ENCODE measurements around the gene H2AZ1.

H2AZ1 gene

GRCh38 chr4:99949999-99950912 is at the start of gene H2AZ1:
Gene H2AZ1 (minus strand): TSS chr4:99950275. CDS start chr4:99950170, 105 bp downstream.
- DNase-seq (ENCODE audit: insufficient read length, low spot score) (peak; percentile 92), FAIRE-seq (peak; percentile 41)
- TF ChIP-seq POLR2A (IDR thresholded peaks at IDR 0.05; ENCODE audit: low read depth, low read length), result peak; percentile 99

DNA sequence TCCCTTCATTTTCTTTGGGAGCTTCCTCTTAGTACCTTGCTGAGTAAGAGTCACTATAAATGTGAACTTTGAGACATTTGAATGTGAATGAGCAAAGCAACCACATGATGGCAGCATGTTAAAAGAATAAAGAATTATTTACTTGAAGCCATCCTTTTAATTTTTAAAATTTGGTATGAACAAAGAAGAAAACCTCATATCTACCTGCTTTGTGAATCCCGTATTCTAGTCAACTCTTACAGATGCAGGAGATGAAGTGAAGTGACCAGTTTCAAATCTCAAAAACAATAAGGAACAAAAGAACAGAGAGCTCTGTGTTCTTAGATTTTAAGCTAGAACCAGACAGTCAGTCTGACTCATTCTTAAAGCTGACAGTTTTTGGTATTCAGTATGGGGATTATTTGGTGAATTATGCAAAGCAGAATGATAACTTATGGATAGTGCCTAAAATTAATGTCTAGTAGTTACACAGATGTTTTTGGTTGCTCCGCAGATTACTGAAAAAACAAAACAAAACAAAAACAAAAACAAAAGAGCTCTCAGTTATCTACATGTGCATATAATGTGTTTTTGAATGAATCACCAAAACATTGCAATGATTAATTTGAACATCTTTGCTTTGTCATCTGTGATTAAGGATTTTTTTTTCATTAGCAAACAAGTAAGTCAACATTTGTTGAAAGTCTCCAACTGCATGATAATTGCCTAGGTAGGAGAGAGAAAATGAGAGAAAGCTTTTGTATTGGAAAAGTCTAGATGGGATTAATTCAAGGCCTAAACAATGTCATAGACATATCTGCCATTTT is 48.2 kb upstream of the H2AZ1 start:
- FAIRE-seq (peak; percentile 23), DNase-seq (ENCODE audit: insufficient read length, low spot score) (no peak)

GRCh38 chr4:99991741-99992140 is 41.7 kb upstream of the H2AZ1 start:
- no peak for FAIRE-seq
- no peak for DNase-seq (ENCODE audit: insufficient read length, low spot score)
- no peak for TF ChIP-seq POLR2A (IDR thresholded peaks at IDR 0.05; ENCODE audit: low read depth, low read length)

More for the DNA sequence above, 48.2 kb upstream of the H2AZ1 start:
- TF ChIP-seq POLR2A (IDR thresholded peaks at IDR 0.05; ENCODE audit: low read depth, low read length), result no peak

GRCh38 chr4:99987681-99988080 is 37.6 kb upstream of the H2AZ1 start:
- no peak for TF ChIP-seq POLR2A (IDR thresholded peaks at IDR 0.05; ENCODE audit: low read depth, low read length)
- FAIRE-seq (no peak), DNase-seq (ENCODE audit: insufficient read length, low spot score) (no peak)

- DNase-seq (ENCODE audit: insufficient read length, low spot score) (no peak), FAIRE-seq (no peak)
- no peak for TF ChIP-seq POLR2A (IDR thresholded peaks at IDR 0.05; ENCODE audit: low read depth, low read length)
These were observed 36.7 kb upstream of the H2AZ1 start for GRCh38 chr4:99986792-99987191.

- no peak for TF ChIP-seq POLR2A (IDR thresholded peaks at IDR 0.05; ENCODE audit: low read depth, low read length)
- DNase-seq (ENCODE audit: insufficient read length, low spot score) (no peak), FAIRE-seq (no peak)
These were observed 33.3 kb upstream of the H2AZ1 start for GRCh38 chr4:99983289-99983943.

DNA sequence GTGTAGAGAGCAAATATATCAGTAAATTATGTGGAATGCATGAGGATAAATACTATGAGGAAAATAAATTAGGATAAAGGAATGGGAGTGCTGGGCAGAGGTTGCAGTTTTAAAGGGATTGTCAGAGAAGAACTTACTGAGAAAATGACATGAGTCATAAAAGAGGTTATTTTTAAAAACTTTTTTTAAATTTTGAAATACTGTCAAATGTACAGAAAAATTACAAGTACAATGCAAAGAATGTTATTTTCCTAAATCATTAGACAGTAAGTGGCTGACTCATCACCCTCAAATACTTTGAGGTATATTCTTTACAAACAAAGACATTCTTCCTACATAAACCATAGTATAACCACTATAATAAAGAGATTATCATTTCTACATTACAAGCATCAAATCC is 29.8 kb upstream of the H2AZ1 start:
- TF ChIP-seq POLR2A (IDR thresholded peaks at IDR 0.05; ENCODE audit: low read depth, low read length), result no peak
- DNase-seq (ENCODE audit: insufficient read length, low spot score), result no peak
- FAIRE-seq, result no peak

DNA sequence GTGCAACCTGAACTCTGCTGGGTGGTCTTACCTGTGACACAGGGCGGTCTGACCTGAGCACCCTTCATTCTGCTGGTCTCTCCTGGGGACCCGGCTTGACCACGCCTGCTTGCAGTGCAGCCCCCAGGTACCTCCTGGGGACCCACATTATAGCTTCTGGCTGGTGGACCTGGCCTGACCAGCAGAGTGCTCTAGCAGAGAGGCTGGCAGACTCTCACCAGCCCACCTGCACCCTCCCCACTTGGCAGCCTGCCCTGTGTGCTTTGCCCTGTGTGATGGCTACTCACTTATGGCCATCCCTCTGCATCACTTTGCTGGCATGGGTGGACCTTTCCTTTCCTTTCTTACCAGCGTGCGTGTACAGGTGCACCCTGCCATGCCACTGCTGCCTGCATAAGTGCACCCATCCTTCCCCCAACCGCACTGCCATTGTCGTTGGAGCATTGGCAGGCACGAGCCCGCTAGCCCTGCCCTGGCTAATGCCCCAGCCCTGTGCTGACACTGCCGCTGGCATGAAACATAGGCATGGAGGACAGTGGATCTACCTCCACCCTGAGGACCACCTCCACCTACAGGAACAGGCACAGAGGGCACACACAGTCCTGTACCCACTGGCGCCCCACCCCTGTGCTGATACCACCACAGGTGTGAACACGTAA is 21.5 kb upstream of the H2AZ1 start:
- FAIRE-seq (no peak), DNase-seq (ENCODE audit: insufficient read length, low spot score) (no peak)
- no peak for TF ChIP-seq POLR2A (IDR thresholded peaks at IDR 0.05; ENCODE audit: low read depth, low read length)

DNA sequence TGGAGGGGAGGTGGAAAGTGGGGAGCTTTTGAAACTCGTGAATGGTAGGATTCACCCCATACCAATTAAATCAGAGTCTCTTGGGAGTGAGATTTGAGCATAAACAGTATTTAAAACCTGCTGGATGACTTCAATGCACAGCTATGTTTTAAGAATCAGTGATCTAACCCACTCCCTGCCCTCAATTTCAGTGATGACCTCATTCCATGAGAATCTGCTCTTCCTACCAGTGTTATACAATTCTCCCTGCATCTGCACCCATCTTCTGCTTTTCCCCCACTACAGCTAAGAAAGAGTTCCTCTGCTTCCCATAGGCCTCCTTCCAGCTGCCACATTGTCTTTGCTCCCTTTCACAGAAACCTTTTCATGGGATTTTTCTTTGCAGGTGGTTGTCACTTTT is 18.3 kb upstream of the H2AZ1 start:
- TF ChIP-seq POLR2A (IDR thresholded peaks at IDR 0.05; ENCODE audit: low read depth, low read length), result no peak
- FAIRE-seq (peak; percentile 71), DNase-seq (ENCODE audit: insufficient read length, low spot score) (no peak)

- DNase-seq (ENCODE audit: insufficient read length, low spot score) (no peak), FAIRE-seq (no peak)
- no peak for TF ChIP-seq POLR2A (IDR thresholded peaks at IDR 0.05; ENCODE audit: low read depth, low read length)
These were observed 16.6 kb upstream of the H2AZ1 start for GRCh38 chr4:99966692-99967091.

DNA sequence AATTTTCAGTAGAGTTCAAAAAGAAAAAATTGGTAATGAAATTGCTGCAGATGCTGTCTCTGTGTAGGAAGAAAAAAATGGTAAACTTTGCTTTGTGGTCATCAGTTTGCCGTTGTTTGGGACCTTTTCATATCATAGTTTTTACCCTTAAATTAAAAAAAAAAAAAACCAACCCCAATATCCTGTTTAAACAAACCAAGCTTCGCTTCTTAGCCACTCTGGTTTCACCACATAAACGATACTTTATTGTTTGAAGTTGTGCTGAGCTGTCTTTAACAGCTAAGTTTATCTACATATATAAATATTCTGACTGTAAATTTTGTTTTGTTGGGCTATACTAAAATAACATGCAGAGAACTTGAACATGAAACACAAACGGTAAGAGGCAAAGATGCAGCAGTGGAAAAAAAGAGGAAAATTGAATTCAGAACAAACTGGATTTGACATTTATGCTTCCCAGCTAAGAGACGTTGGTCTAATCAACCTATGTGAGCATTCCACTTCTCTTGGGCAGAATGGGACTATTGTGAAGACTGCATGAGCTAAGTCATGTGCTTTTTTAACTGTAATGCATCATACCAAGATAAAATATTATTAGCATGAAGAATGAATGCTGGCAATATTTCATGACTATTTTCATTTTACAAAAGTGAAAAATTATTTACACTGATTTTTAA is 15.7 kb upstream of the H2AZ1 start:
- FAIRE-seq (no peak), DNase-seq (ENCODE audit: insufficient read length, low spot score) (no peak)
- TF ChIP-seq POLR2A (IDR thresholded peaks at IDR 0.05; ENCODE audit: low read depth, low read length), result no peak

DNA sequence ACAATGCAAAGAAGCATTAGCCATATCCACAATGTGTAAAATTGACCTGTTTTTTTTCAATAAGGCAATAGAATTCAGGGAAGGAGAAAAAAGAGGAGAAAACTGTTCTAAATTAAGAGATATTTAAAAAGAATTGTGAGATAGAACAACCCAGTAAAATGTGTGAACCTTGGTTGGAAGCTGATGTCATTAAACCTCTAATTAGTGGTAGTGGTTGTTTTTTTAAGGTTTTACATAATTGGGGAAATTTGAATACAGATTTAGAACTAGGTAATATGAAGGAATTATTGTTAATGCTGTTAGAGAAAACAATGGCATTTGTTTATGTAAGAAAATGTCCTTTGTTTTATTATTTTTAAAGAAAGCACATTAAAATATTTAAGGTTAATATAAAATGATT is 15.1 kb upstream of the H2AZ1 start:
- no peak for DNase-seq (ENCODE audit: insufficient read length, low spot score)
- TF ChIP-seq POLR2A (IDR thresholded peaks at IDR 0.05; ENCODE audit: low read depth, low read length), result no peak
- FAIRE-seq, result no peak

DNA sequence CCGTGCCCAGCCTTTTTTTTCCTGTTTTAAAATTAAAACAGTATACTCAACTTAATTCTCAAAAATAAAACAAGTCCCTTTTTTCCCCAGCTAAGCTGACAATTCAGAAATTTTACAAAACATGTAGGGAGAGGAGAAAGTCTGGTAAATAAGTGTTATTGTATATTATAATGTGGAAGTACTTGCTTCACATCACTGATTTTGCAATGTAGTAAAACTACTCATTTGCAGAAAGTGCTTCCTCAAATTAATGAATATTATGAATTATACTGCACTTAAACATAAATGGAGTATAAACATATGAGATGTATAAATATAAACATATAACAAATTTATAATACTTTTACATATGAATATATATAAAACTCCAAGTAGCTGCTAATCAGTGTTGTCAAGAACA is 11.6 kb upstream of the H2AZ1 start:
- FAIRE-seq (no peak), DNase-seq (ENCODE audit: insufficient read length, low spot score) (no peak)
- TF ChIP-seq POLR2A (IDR thresholded peaks at IDR 0.05; ENCODE audit: low read depth, low read length), result no peak
